Peyer's patch (tissue), 4 donors: ENCODE measurements around the gene NVL.

Experiments
- CTCF ChIP-seq, 6 experiments: fragments of 450-650 bp in 4 of 6; fragments of 200-600 bp in 2 of 6; sonication (generic) in 1 of 6; IDR thresholded peaks; one replicate each; pipeline ENCODE4 v1.5.1; 2017 to 2019; ENCODE audit warnings: antibody characterized with exemption in 6 of 6, mild to moderate bottlenecking in 3 of 6, moderate library complexity in 1 of 6
- POLR2A ChIP-seq, 2 donors: fragments of 450-650 bp; IDR thresholded peaks; one replicate each; pipeline ENCODE4 v1.5.1; 2017; ENCODE audit warnings: antibody characterized with exemption in 2 of 2, mild to moderate bottlenecking in 2 of 2, moderate library complexity in 2 of 2

DNA sequence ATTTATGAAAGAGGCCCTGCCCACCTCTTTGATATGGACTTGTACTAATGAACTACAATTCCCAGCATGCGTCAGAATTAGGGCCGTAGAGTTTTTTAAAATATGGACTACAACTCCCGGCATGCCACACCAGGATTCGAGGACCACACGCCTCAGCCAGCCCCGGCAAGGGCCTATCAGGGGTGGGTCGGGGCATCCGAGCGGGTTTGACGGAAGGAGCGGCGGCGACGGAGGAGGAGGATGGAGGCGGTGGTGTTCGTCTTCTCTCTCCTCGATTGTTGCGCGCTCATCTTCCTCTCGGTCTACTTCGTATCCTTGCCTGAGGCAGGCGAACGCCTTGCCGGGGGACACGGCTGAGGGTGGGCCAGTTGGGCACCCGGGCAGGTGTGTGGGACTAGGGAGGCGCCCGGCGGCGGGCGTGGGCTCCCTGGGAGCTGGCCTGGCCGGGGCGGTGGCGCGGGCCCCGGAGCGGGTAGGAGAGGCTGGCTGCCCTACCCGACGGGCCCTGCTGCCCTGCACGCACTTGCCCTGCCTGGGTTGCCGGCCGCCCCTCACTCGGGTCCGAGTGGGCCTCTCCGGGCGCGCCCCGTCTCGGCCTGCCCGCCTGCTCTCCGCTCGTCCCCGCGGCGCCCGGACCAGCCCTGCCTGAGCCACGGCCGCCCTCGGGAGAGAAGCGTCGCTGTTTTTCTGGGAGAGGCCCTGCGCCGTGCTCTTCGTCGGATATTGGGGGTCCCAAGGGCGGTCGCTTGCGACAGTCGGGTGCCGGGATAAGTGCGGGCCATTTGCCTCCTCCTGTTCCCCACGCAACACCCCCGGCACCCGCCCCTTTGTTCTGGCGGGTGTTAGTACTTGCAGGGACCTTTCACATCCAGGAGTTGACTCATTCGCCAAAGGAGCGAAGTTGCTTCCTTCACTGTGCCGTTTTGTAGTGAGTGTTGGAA is 27.0 kb upstream of the NVL start, which contains the start of gene CNIH4:
- TF ChIP-seq CTCF (IDR thresholded peaks at IDR 0.05) (no peak), POLR2A (IDR thresholded peaks at IDR 0.05) (peak; percentile 85 to 92)
